NCI-H446 treated with DMSO at 0.1 percent for 48 hours (cell line): ENCODE results near the gene CCNT2.
"Not testable (repeated sequence)": the region's sequence is repeated elsewhere in the genome, so short reads cannot be mapped to it uniquely, and the experiment has no call there.

Source experiments
- DNase-seq: peaks from one replicate; lab custom pipeline; 2025; lab: John Stamatoyannopoulos, UW

Gene CCNT2

DNA sequence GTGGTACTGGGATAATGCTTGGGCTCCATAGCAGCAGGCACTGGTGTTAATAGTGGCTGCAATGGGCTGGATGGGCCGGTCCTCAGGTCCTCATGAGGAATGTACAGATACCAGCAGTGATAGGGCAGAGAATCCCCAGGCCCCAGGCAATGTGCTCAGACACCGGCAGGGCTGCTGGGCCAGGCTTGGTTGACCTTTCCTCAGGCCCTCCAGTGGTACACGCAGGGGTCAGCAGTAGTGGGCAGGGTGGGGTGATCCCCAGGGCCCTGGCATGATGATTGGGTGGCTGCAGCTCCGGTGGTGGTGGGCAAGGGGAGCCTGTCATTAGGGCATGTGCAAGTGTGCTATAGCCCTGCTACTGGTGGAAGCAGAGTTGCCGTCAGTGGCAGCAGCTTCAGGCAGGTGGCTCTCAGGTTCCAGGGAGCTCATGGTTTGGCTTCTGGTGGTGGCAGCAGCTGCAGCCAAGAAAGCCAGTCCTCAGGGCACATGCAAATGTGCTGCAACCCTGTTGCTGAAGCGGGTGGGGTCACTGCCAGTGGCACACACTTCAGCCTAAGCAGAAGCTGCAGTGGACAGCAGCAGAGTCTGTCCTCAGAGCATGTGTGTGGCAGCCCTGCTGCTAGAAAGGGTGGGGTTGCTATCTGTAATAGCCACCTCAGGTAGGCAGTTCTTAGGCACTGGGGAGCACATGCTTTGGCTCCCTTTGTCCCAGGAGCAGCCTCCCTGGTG, 56.8 kb downstream of the CCNT2 start:
- DNase-seq, result no peak

DNA sequence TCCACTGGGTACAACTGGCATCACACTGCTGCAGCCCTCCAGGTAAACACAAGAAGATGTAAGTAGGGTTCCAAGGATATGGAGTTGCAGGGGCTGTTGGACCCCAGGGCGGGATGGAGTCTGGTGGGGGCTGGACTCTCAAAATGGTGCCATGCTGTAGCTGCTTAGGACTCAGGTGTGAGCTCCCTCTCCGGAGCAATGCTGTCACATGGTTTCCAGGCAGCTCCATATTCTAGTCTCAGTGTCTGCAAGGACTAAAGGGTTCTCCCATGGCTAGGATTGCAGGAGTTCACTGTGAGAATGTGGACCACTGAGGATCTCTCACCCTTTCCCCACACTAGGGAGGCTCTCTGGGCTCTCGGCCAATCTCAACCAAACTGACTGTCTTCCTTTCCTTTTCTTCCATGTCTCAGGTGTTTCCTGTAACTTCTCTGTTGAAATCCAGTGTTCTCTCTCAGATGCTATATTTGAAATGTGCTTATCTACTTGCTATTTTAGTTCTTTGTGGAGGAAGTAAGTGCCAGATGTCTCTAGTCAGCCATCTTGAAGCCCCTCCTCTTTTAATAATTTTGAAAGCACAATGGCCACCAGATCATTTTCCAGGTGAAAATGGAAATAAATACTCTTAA, 57.6 kb downstream of the CCNT2 start:
- no peak for DNase-seq

DNA sequence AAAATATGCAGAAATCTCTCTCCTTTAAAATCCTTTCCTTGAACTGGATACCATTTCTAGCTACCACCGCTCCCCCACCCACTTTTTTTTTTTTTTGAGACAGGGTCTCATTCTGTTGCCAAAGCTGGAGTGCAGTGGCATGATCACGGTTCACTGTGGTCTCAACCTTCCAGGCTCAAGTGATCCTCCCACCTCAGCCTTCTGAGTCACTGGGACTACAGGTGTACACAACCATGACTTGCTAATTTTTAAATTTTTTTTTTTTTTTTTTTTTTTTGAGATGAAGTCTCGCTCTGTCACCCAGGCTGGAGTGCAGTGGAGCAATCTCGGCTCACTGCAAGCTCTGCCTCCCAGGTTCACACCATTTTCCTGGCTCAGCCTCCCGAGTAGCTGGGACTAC, 58.5 kb downstream of the CCNT2 start:
- not testable (repeated sequence) for DNase-seq

DNA sequence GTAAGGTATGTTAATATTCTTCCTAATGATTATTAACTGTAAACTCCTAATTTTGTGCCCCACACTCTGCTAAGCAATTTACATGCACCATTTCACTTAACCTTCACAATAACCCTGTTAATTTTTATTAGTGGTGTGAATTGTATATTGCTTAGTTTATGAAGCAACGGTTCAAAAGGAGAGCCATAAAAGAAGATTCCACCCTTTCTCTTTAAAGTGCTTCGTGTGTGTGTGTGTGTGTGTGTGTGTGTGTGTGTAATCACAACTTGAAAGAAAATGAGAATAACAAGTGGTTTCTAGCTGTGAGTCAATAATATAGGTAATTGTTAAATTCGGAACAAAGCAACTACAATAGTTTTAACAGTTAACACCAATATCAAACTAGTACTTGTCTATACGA, 60.6 kb downstream of the CCNT2 start:
- DNase-seq, result no peak

DNA sequence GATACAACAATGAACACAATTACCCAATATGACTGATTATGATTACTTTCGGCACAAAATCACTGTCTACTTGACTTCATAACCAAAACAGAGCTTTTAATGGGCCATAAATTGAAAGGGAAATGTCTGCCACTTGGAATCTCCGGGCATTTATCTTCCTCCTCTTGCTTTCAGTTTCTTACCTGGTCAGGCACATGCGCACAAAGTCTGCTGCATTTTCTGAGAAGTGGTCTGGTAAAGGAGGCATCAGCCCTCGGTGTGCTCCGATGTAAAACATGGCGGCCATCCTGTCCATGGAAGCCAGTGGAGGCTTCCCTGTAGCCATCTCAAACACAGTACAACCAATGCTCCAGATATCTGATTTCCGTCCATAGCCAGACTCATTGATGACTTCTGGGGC, 62.0 kb downstream of the CCNT2 start:
- no peak for DNase-seq

DNA sequence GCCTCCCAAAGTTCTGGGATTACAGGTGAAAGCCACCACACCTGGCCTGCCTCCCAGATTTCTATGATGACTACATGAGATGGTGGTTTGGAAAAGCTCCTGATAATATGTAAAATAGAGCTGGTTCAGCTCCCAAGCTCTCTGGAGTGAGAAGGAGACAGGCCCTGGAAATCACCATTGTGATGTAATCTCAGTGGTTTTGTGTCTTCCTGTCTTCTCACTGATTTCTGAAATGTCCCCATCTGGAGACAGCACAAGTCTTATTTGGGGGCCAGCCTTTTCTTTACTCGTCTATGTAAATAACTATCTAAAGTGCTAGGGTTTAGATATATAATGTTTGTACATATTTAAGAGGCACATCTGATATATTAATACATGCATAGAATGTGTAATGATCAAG, 64.0 kb downstream of the CCNT2 start:
- no peak for DNase-seq

DNA sequence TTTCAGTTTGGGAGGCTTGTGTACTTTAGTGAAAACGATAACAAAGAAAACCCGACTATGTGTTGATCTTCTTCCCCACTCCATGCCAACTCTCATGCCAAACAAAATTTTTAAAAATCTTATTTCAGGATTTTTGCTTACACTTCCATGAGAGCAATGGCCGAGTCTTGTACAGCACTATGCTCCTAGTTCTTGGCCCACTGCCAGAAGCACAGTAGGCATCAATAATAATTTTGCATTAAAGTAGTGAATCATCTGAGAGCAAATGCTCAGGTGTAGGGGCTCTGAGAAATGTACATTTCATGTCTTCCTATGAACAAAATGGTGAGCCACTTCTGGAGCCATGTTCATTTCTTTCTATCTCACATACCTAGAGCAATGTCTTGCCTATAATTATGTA, 66.4 kb downstream of the CCNT2 start:
- DNase-seq, result no peak

DNA sequence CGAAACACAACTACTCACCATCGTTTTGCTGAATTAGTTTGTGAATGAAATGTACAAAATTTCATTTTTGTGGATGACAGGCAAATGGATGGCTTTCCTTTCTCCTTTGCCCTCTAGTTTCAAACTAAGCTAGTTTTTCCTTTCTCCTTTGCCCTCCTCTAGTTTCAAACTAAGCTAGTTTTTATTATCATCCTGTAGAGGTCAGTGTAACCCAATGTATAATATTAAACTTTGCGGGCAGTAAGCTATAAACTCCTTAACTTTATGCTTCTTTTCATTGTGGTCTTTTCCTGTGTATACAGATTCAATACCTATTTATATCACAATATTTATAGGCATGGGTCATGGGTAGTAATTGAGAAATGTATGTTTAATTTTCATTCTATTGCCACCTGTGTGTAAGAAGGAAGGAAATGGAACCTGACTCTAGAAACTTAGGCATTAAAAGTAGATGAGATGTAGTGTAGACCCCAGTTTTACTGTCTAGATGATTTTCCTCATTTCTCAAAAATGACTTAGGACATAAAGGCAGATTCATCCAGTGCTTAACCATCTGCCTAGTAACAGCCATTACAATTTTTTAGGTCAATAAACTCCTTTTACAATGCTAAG, 70.5 kb downstream of the CCNT2 start:
- DNase-seq, result peak; percentile 22

DNA sequence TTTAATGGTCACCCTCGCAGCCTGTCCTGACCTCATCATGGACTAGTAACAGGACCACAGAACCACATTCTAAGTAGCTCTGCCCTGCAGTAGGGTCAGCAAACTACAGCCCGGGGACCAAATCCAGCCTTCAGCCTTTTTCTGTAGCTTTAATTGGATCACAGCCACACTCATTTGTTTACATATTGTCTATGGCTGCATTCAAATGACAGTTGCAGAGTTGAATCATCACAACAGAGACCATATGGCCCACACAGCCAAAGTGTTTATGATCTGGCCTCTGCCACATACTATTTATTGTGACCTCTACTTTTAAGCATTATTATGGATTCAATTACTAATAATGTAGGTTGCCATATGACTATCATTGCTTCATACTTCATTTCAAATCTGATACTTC, 80.9 kb downstream of the CCNT2 start:
- peak; percentile 45 for DNase-seq

DNA sequence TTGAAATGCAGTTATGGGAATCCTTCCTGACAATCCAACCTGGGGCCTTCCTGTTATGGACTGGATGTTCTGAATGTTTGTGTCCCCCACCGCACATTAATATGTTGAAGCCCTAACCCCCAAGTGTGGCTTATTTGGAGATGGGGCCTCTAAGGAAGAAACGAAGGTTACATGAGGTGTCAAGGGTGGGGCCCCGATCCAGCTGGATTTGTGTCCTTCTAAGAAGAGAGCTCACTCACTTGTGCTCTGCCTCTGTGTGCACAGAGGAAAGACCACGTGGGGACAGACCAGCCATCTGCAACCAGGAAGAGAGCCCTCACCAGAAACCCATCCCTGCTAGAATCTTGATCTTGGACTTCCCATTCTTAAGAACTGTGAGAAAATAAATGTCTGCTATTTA, 84.2 kb downstream of the CCNT2 start:
- no peak for DNase-seq

DNA sequence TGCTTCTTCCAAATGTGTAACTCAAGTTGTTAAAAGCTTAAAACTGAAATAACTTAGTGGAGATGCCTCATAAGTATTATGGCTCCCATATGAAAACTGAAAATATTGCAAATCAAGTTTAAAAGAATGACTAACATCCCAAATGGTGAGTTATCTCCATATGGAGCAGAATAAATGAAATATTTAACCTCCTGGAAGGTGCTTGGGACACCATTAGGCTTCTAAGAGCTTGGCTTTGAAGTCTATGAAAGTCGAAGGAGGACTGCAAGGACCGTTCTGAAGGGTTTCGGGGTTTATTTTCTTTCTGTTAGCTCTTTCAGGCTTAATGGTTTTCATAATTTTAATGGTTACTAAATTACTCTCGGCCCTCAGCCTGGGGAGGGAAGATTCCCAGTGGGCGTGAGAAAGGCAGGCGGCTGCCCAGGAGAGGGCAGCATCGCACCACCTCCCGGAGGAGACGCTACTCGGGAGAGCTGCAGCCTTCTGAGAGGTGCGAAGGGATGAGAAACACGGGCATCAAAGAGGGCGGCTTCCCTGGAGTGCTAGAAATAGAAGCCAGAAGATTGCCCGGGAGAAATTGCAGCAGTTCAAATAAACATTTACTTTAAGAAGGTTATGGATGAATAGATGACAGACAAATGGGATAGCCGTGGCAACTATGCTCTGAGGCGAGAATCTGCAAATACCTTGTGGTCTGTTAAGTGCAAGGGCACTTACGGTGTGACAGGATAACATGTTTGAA, 85.6 kb downstream of the CCNT2 start:
- peak; percentile 18 for DNase-seq

DNA sequence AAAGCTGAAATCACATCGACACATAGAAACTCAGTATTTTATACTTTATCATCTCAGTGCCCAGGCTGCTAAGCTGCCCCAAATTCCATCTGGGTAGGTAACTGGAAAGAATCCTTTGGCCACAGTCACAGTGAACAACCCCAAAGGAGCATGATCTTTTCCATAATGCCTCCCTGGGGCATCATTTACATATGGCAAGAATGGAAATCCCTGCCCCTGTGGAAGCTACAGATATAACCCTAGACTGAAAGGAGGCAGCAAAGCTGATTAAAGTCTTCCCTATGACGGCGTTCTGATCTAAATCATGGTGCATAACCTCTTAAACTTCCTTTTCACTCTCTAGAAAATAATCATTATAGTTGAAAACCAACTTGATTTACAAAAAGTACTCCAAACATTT, 87.1 kb downstream of the CCNT2 start:
- no peak for DNase-seq
